Activated T-cell treated with anti-CD3 and anti-CD28 coated beads, Interleukin-2, amount 50 U/mL, for 24 hours (primary cell): Measurements from ENCODE around the gene EPB41L4B.
"Not testable (repeated sequence)": the region's sequence is repeated elsewhere in the genome, so short reads cannot be mapped to it uniquely, and the experiment has no call there.

Source experiments
- DNase-seq: peaks from one replicate; pipeline ENCODE4 v3.0.0-alpha.2; 2020
- H3K27ac Mint-ChIP-seq: 2 replicates; pipeline ENCODE4 v1.8.0; 2020; ENCODE audit warnings: mild to moderate bottlenecking, mixed read lengths
- H3K27me3 Mint-ChIP-seq: 2 replicates; pipeline ENCODE4 v1.8.0; 2020; ENCODE audit warnings: mixed read lengths
- H3K36me3 Mint-ChIP-seq: 2 replicates; pipeline ENCODE4 v1.8.0; 2020; ENCODE audit warnings: low read depth, mixed read lengths
- H3K4me1 Mint-ChIP-seq: 2 replicates; pipeline ENCODE4 v1.8.0; 2020; ENCODE audit warnings: low read depth, mixed read lengths
- H3K4me3 Mint-ChIP-seq: 2 replicates; pipeline ENCODE4 v1.8.0; 2020; ENCODE audit warnings: mild to moderate bottlenecking, moderate library complexity, mixed read lengths
- H3K9me3 Mint-ChIP-seq: 2 replicates; pipeline ENCODE4 v1.8.0; 2020; ENCODE audit warnings: mixed read lengths

Gene EPB41L4B

DNA sequence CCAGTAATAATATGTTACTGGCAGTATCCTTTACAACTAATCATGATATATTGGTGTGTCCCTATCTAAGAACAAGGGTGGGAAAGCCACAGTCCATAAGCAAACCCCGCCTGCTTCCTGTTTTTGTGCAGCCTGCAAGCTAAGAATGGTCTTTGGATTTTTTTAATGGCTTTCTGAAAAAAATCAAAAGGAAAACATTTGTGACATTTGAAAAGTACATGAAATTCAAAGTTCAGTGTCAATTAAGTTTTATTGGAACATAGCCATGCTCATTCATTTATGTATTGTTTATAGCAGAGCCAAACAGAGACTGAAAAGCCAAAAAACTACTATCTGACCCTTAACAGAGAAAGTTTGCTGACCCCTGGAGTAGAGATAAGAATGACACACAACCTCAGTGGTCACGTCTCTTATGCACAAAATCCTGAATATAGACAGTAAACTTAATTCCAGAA is 188.3 kb downstream of the EPB41L4B start:
- Mint-ChIP-seq H3K4me1 (peaks cover 1% of the 10 kb centered on the region), H3K27me3 (peaks cover 3% of the 10 kb centered on the region), H3K9me3 (no peaks in the 10 kb centered on the region), H3K36me3 (no peaks in the 10 kb centered on the region), H3K27ac (no peak overlapping the region), H3K4me3 (no peak overlapping the region)
- no peak for DNase-seq

DNA sequence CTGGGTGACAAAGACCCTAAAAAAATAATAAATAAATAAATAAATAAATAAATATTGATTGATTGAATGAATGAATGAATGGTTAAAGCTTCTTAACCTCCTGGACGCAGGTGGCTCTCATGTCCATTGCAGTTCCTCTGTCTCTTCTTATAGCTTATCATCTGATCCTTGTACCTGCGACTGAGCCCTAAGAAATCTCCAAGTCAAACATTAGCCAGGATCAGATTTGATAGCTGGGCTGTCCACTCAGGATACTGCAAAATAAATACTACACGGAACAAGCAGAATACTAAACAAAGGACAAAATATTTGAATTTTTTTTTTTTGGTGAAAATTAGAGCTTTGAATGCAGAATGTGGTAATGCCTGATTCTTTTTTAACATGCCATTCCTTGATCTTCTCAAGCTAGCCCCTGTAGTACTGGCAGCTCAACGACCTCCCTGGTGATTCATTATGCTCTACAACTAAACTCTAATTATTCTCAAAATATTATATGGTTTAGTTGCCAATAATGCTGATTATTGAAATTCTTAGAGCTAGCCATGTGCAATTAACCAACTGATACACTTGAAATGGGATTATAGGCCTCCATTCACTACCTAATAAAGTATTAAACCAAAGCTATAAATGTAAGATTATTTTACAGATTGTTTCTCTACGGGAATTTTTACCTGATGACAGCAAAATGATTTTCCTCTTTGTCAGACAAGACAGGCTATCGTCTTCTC is 191.2 kb downstream of the EPB41L4B start:
- no peak for DNase-seq
- H3K4me1 Mint-ChIP-seq: peaks cover 1% of the 10 kb centered on the region
- no peaks in the 10 kb centered on the region for H3K9me3 Mint-ChIP-seq
- no peak overlapping the region for H3K27ac Mint-ChIP-seq
- H3K4me3 Mint-ChIP-seq: no peak overlapping the region
- H3K36me3 Mint-ChIP-seq: no peaks in the 10 kb centered on the region
- H3K27me3 Mint-ChIP-seq: no peaks in the 10 kb centered on the region

DNA sequence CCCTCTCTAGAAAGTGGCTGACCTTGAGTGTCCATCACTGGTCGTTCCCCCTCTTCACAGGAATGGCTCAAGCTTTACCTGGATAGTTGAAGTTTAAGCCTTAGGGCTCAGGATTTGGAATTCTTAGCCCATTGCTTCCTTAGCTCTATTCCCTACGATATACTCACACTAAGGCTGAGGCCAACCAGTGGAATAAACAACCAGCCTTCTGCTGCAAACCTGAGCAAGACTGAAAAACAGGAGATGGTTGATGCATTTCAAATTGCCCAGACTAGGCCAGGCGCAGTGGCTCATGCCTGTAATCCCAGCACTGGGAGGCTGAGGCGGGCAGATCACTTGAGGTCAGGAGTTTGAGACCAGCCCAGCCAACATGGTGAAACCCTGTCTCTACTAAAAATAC is 194.2 kb downstream of the EPB41L4B start:
- H3K9me3 Mint-ChIP-seq, H3K36me3 Mint-ChIP-seq, H3K4me1 Mint-ChIP-seq, H3K27me3 Mint-ChIP-seq, H3K4me3 Mint-ChIP-seq, H3K27ac Mint-ChIP-seq, DNase-seq: not testable (repeated sequence)

DNA sequence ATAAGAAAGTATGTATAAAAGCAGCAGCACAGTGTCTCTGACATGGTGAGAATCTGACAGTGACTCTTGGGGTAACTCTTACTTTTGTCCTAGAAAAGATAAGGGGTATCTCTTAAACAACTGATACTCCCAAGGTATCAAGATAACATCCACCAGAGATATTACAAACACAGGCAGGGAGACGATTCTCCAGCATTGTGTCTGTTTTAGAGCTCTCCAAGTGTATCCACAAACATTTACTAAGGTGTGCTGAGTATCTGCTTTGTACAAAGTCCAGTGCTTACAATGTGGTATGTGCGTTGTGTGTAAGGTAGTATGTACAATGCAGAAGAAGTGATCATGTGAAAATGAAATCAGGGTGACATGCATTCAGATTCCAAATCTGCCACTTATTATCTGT is 196.7 kb downstream of the EPB41L4B start:
- H3K4me1 Mint-ChIP-seq: peaks cover 10% of the 10 kb centered on the region
- H3K36me3 Mint-ChIP-seq: peaks cover under 1% of the 10 kb centered on the region
- no peak for DNase-seq
- H3K27me3 Mint-ChIP-seq: no peaks in the 10 kb centered on the region
- no peak overlapping the region for H3K27ac Mint-ChIP-seq
- H3K4me3 Mint-ChIP-seq: no peak overlapping the region
- no peaks in the 10 kb centered on the region for H3K9me3 Mint-ChIP-seq

DNA sequence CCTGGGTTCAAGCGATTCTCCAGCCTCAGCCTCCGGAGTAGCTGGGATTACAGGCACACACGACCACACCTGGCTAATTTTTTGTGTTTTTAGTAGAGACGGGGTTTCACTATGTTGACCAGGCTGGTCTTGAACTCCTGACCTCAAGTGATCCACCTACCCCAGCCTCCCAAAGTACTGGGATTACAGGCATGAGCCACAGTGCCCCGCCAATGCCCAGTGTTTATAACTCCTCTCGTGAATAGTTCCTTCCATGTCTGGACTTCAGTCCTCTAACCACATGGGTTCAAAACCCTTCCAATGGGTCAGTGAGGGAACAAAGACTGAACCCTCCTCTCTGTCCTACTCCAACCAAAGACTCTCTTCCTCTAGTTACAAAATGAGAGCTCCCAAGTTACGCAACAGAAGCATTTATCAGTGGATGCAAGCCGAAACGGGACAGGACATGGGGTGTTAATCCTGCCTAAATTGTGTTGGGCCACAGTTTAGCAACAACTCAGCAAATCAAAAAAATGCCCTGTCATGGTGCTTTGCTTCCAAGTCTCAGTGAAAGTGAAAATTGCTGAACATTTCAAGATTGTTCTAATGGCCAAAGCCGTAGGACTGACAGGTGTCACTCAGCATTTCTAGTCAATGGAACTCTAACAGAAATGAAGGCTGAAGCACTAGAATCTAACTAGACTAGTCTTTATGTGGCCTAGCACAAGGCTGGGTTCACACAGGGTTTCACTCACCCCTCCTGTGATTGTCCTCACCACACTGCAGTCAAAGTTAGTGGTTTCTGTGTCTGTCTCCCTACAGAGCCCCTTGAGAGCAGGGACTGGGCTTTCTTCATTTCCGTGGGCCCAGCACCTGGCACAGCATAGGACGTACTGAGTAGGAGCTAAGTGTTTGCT is 197.9 kb downstream of the EPB41L4B start:
- Mint-ChIP-seq H3K36me3 (peaks cover 12% of the 10 kb centered on the region), H3K4me1 (peaks cover 16% of the 10 kb centered on the region), H3K27me3 (no peaks in the 10 kb centered on the region), H3K4me3 (no peak overlapping the region), H3K27ac (no peak overlapping the region), H3K9me3 (no peaks in the 10 kb centered on the region)
- no peak for DNase-seq
